ENCODE results near the gene CCZ1B.
A peak's percentile ranks its signal among the peaks of the same experiment; 100 is the strongest.
"Not testable (repeated sequence)": the region's sequence is repeated elsewhere in the genome, so short reads cannot be mapped to it uniquely, and the experiment has no call there.

Gene CCZ1B

GRCh38 chr7:6815470-6815869 lies 10.6 kb downstream of the CCZ1B start:
- not testable (repeated sequence) for ATAC-seq

GRCh38 chr7:6813011-6813410 lies 13.1 kb downstream of the CCZ1B start:
- not testable (repeated sequence) for ATAC-seq

GRCh38 chr7:6807959-6808358 lies 18.1 kb downstream of the CCZ1B start:
- ATAC-seq, result not testable (repeated sequence)

GRCh38 chr7:6807393-6807918 lies 18.6 kb downstream of the CCZ1B start:
- ATAC-seq, result not testable (repeated sequence)

- not testable (repeated sequence) for ATAC-seq
Measured at GRCh38 chr7:6800331-6800730, 25.7 kb downstream of the CCZ1B start.

GRCh38 chr7:6799887-6800286 lies 26.2 kb downstream of the CCZ1B start:
- ATAC-seq, result peak; percentile 12; the same call in 1 of the 3 replicates

GRCh38 chr7:6798047-6798446 lies 28.0 kb downstream of the CCZ1B start:
- ATAC-seq, result not testable (repeated sequence)

- not testable (repeated sequence) for ATAC-seq
Measured at GRCh38 chr7:6797218-6797617, 28.9 kb downstream of the CCZ1B start.

GRCh38 chr7:6794276-6794675 lies 31.8 kb downstream of the CCZ1B start:
- not testable (repeated sequence) for ATAC-seq

GRCh38 chr7:6792113-6792872 lies 33.8 kb downstream of the CCZ1B start:
- ATAC-seq, result peak; percentile 30

GRCh38 chr7:6789353-6789752 lies 36.7 kb downstream of the CCZ1B start:
- ATAC-seq, result not testable (repeated sequence)

- not testable (repeated sequence) for ATAC-seq
Measured at GRCh38 chr7:6781581-6781980, 44.5 kb downstream of the CCZ1B start.

- ATAC-seq, result not testable (repeated sequence)
Measured at GRCh38 chr7:6761186-6761585, 64.9 kb downstream of the CCZ1B start.

GRCh38 chr7:6753964-6754363 lies 72.1 kb downstream of the CCZ1B start, which contains the start of gene RSPH10B2:
Gene RSPH10B2 (plus strand): TSS chr7:6754103. CDS start chr7:6757678, 3,575 bp downstream.
- ATAC-seq, result peak; percentile 38

- ATAC-seq, result not testable (repeated sequence)
Measured at GRCh38 chr7:6750173-6750572, 75.9 kb downstream of the CCZ1B start.

- ATAC-seq, result not testable (repeated sequence)
Measured at GRCh38 chr7:6749335-6749734, 76.7 kb downstream of the CCZ1B start.

Measured in SK-N-SH treated with all-trans-retinoic acid at 6 μM for 48 hours (cell line).